NCI-H748 (cell line): ENCODE data around the gene RSPH4A.
"Not testable (repeated sequence)": the region's sequence is repeated elsewhere in the genome, so short reads cannot be mapped to it uniquely, and the experiment has no call there.

ENCODE experiments used
- DNase-seq: peaks from one replicate; lab custom pipeline; 2025; ENCODE audit not compliant: unreplicated experiment; lab: John Stamatoyannopoulos, UW

Gene RSPH4A

GRCh38 chr6:116615937-116616736 lies at the start of gene RSPH4A:
Gene RSPH4A (plus strand): TSS chr6:116616479. CDS start chr6:116616624, 145 bp downstream.
- DNase-seq, result peak; percentile 97

- DNase-seq, result no peak
Measured at GRCh38 chr6:116568111-116568510, 48.2 kb upstream of the RSPH4A start.

DNA sequence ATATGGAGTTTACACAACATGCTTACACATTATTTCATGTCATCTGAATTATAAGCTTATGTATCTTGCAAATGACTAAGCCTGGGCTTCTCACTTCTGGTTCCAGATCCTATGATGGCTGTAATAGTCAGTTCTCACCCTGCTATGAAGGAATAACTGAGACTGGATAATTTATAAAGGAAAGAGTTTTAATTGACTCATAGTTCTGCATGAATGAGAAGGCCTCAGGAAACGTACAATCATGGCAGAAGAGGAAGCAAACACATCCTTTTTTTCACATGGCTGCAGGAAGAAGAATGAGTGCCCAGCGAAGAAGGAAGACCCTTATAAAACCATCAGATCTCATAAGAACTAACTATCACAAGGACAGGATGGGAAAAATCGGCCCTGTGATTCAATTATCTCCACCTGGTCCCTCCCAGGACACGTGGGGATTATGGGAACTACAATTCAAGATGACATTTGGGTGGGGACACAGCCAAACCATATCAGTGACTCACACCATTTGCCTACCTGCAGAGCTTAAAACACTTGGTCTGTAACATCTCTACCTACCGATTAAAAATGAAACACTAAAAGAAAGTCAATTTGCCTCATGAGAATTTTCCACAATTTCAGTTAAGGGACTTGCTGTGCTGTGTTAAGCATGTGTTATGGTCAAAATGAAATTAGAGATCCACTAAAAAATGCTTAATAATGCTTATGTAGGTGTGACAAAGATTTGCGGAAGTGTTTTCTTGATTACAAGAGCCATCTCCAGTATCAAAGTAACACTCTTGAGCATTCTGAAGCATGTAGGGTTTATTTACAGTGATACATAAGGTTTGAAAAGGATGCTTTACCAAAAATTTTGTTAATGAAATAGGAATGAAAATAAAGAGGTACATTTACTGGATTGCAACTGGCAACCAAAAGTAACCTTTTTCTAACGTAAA lies 47.2 kb upstream of the RSPH4A start:
- no peak for DNase-seq

GRCh38 chr6:116570856-116571682 lies 45.2 kb upstream of the RSPH4A start, which contains the start of gene RWDD1:
Gene RWDD1 (plus strand): TSS chr6:116571504. CDS start chr6:116571583, 79 bp downstream.
- peak; percentile 99 for DNase-seq

DNA sequence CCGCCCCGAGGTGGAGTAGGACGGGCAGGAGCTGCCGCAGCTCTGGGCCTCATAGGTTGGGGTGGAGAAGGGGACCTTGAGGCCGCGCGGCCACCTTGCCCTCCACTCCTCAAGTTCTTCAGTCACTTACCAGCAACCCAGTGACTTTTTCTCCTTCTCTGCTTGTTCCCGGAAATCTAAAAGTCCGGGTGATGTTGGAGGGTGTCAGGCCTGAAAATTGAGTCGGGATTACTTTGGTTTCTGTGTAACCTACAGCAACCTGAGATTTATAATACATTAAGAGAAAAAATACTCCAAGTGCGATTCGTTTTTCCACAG lies 44.6 kb upstream of the RSPH4A start:
- no peak for DNase-seq

DNA sequence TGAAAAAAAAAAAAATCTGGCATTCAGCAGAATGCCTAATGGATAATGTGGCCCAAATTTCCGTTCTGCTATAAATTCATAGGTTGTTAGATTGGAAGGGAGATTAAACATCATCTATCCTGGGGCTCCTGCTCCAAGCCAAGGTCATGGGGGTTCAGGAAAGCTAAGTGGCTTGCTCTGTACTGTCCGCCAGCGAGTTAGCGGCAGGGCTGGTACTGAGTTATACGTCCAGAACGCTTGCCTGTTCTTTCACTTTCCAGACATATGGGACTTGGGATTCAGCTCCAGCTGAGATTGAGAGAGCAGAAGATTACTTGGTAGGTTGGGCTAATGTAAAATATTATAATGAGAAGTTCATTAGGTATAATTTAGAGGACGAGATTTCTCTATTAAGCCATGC lies 44.1 kb upstream of the RSPH4A start:
- DNase-seq, result peak; percentile 35

DNA sequence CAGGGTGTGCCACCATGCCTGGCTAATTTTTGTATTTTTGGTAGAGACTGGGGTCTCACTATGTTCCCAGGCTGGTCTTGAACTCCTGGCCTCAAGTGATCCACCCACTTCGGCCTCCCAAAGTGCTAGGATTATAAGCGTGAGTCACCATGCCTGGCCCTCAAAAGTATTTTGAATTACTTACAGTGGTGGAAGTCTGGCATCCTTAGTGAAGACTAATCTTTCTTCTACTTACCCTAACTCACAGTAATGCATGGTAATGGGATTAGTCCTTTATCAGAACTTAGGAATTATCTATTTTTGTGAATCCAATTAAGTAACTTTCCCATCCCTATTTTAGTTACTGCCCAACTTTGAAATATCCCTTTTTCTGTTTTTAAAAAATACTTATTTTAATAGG lies 41.1 kb upstream of the RSPH4A start:
- DNase-seq, result no peak

DNA sequence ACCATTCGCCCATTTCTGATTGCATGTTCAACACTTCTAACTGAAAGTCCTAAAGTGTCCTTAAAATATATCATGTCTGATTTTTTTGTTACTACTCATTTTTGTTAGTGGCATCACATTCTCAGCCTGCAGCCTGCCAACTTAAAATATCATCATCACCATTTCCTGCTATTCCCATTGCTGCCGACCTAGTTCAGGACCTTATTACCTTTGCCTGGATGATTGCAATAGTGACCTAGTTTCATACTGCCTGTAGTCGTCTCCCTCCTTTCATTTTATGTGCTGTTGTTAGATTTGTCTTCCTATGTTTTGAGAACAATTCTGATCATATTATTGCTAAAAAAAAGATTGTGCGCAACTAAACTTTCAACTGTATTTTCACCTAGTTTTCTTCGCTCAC lies 38.8 kb upstream of the RSPH4A start:
- DNase-seq, result no peak

DNA sequence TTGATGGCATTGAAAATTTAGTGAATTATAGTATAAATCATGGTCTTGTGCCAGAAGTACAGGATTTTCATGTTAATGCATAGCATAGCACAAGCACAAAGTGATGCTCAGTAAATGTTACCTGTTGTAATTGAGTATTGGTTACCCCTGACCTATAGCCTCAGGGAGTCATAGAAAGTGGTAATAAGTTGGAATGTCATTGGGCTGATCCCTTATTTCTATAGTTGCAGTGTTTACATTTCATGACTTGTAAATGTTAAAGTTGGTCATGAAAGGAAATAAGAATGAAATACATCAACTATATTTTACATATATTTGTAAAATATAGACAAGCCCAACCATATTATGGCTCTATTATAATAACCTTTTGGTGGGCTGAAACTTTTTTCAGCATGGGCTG lies 37.9 kb upstream of the RSPH4A start:
- DNase-seq, result no peak

DNA sequence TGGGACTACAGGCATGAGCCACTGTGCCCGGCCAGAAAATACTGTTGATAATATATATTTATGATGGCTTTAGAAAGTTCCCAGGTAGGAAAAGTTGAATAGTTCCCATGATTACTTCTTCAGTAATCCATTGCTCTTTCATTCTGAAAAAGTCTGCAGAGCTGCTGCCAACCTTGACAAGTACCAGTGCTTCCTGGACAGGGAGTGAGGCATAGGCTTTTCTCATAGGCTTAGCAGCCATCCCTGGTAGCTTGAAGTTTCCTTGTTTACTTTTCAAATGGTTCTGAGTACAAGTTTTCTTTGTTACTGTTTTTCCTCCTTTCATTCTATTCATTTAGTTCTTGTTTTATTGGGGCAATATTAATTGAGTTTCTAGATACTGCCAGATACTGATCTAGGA lies 37.1 kb upstream of the RSPH4A start:
- DNase-seq, result no peak

DNA sequence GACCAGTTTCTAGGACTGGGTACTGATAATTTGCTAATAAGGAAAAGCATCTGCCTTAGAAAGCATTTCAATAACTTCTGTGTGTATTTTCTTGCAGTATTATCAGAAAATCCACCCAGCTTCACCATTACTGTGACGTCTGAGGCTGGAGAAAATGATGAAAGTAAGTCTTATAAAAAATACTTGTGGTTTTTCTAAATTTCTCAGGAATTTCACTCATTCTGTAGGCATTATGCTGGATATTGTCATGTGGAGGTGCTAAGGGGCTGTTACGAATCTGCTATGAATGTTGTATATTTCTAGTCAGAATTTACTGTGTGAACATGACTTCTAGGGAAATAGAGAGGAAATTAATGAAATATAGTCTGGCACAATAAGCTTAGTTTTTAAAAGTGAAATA lies 36.1 kb upstream of the RSPH4A start:
- no peak for DNase-seq

- no peak for DNase-seq
Measured at GRCh38 chr6:116586276-116586675, 30.0 kb upstream of the RSPH4A start.

GRCh38 chr6:116586738-116587137 lies 29.5 kb upstream of the RSPH4A start:
- DNase-seq, result no peak

- no peak for DNase-seq
Measured at GRCh38 chr6:116595247-116595646, 21.0 kb upstream of the RSPH4A start.

DNA sequence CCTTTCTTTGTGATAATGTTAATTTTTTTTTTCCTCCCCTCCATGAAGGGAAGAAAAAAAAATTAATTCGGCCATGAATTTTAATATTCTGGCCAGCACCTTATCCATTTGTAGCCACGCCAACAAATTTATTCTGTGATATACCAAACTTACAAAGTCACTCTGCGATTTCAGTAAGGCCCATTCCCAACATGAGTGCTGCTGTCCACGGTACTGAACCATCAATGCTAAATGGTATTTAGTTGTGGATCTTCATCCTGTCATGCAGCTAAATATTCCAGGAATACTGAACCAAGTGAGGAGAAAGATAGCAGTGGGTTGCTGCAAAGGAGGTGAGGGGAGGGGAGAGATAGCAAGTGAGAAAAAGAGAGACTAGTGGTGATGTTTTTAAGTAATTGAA lies 19.5 kb upstream of the RSPH4A start:
- no peak for DNase-seq

GRCh38 chr6:116603916-116604315 lies 12.4 kb upstream of the RSPH4A start:
- DNase-seq, result not testable (repeated sequence)

- DNase-seq, result not testable (repeated sequence)
Measured at GRCh38 chr6:116604868-116605267, 11.4 kb upstream of the RSPH4A start.

DNA sequence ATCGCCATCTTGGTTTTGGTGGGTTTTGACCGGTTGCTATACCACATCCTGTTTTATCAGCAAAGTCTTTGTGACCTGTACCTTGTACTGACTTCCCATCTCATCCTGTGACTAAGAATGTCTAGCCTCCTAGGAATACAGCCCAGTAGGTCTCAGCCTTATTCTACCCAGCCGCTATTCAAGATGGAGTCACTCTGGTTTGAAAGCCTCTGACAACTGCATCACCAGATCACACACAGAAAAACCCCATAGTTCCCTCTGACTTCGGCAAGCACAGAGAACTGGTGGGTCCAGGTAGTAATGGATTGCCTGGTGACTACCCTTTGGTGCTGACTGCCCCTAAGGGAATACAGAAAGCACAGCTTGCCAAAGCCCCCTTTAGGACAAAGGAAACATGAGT lies 10.3 kb upstream of the RSPH4A start:
- no peak for DNase-seq

- DNase-seq, result no peak
Measured at GRCh38 chr6:116611056-116611455, 5.2 kb upstream of the RSPH4A start.

GRCh38 chr6:116616737-116617053 lies 416 bp downstream of the RSPH4A start:
- DNase-seq, result peak; percentile 45

GRCh38 chr6:116624036-116624805 lies 7.9 kb downstream of the RSPH4A start:
- DNase-seq, result no peak
